ENCODE data around the gene TRERF1. TPM values are rescaled to one million over a fixed set of nuclear protein-coding genes. Genes with fewer than 3 reads are reported as not detected.

The TRERF1 gene
- total and polyA plus RNA-seq, 2 of the 8 experiments (the other 6 are each of a cell fraction or from before 2014, with no cell fraction given) = 10.8 to 21.5 TPM

DNA sequence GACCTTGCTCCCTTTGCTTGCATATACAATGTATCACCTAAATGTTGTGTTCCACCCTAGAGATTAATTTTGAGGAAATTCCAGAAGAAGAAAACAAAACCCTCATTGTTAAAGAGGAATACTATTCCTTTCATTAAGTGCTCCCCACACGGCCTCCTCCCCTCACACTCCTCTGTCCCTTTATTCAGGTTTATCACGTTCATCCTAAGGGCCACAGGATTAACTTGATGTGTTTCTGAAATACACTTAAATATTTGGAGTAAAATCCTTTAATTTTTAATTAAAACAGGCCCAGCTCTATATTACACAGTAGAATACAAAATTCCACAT is 144.6 kb downstream of the TRERF1 start:
- Histone ChIP-seq H3K27me3 (replicated peaks in 1 of 4; ENCODE audit: control insufficient read depth in 3 of 4, extremely low read depth in 1 of 4, insufficient read depth in 3 of 4, low read length in 3 of 4) (no peaks in the 10 kb centered on the region), H4K20me1 (replicated peaks in 1 of 2; ENCODE audit: control insufficient read depth in 1 of 2, insufficient read depth in 2 of 2, low read length in 2 of 2) (peaks cover 6% of the 10 kb centered on the region in 2 experiments), H3K23ac (ENCODE audit: insufficient read length) (no peak overlapping the region), H4K5ac (ENCODE audit: insufficient read length, low read depth, low read length) (no peak overlapping the region), H2AK5ac (ENCODE audit: low read depth, low read length) (no peak overlapping the region), H3K4me2 (ENCODE audit: insufficient read depth in 1 of 2, low read depth in 2 of 2, low read length in 2 of 2) (no peak overlapping the region), H3K79me1 (ENCODE audit: low read depth, low read length) (peaks cover 4% of the 10 kb centered on the region; the same call in 1 of the 2 replicates), H3K9me3 (ENCODE audit: insufficient read depth in 2 of 2, low read depth in 1 of 2, low read length in 1 of 2) (no peaks in the 10 kb centered on the region), H3K56ac (replicated peaks; ENCODE audit: insufficient read length, low read depth, low read length) (no peak overlapping the region), H3K18ac (ENCODE audit: extremely low read depth, low read length) (no peak overlapping the region), H3K23me2 (ENCODE audit: low read depth, low read length) (no peaks in the 10 kb centered on the region), H4K91ac (replicated peaks; ENCODE audit: insufficient read length, low read length) (no peak overlapping the region), H3K4me1 (replicated peaks in 1 of 4; ENCODE audit: control insufficient read depth in 3 of 4, insufficient read depth in 4 of 4, low read length in 3 of 4) (peaks cover 0 to 11% (median 5%) of the 10 kb centered on the region in 4 experiments; a peak in 4 of 7 replicates), H3K4me3 (ENCODE audit: extremely low read depth in 1 of 4, insufficient read depth in 2 of 4, low read depth in 3 of 4, low read length in 4 of 4) (no peak overlapping the region), H3K27ac (ENCODE audit: low read depth, low read length) (no peak overlapping the region), H3K79me2 (ENCODE audit: control insufficient read depth in 1 of 2, insufficient read depth in 2 of 2, low read length in 2 of 2) (peaks cover 6 to 57% of the 10 kb centered on the region in 2 experiments), H3K4ac (replicated peaks; ENCODE audit: insufficient read length, low read depth, low read length) (no peak overlapping the region), H3K36me3 (ENCODE audit: control insufficient read depth in 2 of 4, insufficient read depth in 4 of 4, low read length in 3 of 4) (no peaks in the 10 kb centered on the region), H4K8ac (ENCODE audit: extremely low read depth, insufficient read depth, low read length) (no peak overlapping the region), H2BK15ac (ENCODE audit: low read length) (no peak overlapping the region), H2AFZ (ENCODE audit: low read length) (no peak overlapping the region), H2BK120ac (replicated peaks; ENCODE audit: low read depth, low read length) (no peak overlapping the region), H3K14ac (ENCODE audit: insufficient read length) (no peak overlapping the region), H2BK12ac (ENCODE audit: low read depth, low read length) (no peak overlapping the region), H2BK20ac (ENCODE audit: low read length) (no peak overlapping the region), H2BK5ac (ENCODE audit: low read depth, low read length) (no peak overlapping the region), H3K9ac (replicated peaks in 1 of 4; ENCODE audit: extremely low read depth in 1 of 4, low read depth in 3 of 4, low read length in 3 of 4) (no peak overlapping the region)
- DNase-seq (ENCODE audit: low read depth in 1 of 2, low spot score in 2 of 2) (no peak), FAIRE-seq (no peak)
- CTCF ChIA-PET (ENCODE audit: partially characterized antibody) = interaction anchor here (1.1 to 4.4 kb wide), 5 partner anchors 9 to 240 kb away, joined by 3 to 39 read pairs (median 11); no protein-coding TSS in a partner anchor
- 83% methylated on average over 2 of the region's 2 CpGs; no CpG with 5 or more reads in 1 of the 2 experiments for WGBS, 2 experiments (ENCODE audit: extremely low coverage in 1 of 2, insufficient coverage in 1 of 2, insufficient read length in 1 of 2, insufficient replicate concordance in 2 of 2, low coverage in 1 of 2, low lambda C conversion rate in 2 of 2, missing lambda C conversion rate in 1 of 2)
- POLR2A ChIA-PET (ENCODE audit: partially characterized antibody) = interaction anchor here (1.0 kb wide), 1 partner anchor 240 kb away, joined by 3 read pairs; no protein-coding TSS in a partner anchor
- TF ChIP-seq SP2 (IDR thresholded peaks at IDR 0.05; ENCODE audit: low read length) = no peak
- TF ChIP-seq, protein P1, sequence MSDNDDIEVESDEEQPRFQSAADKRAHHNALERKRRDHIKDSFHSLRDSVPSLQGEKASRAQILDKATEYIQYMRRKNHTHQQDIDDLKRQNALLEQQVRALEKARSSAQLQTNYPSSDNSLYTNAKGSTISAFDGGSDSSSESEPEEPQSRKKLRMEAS (IDR thresholded peaks at IDR 0.05) = no peak
- no peak for TF ChIP-seq ATF2 (IDR thresholded peaks at IDR 0.05; ENCODE audit: low read length)
- no peak for TF ChIP-seq GTF2F1 (IDR thresholded peaks at IDR 0.05; ENCODE audit: borderline replicate concordance, low read depth, low read length)
- TF ChIP-seq CTCF (IDR thresholded peaks at IDR 0.05; ENCODE audit: control extremely low read depth in 1 of 3, insufficient read depth in 1 of 3, low read depth in 1 of 3, low read length in 3 of 3) = no peak
- TF ChIP-seq POU5F1 (IDR thresholded peaks at IDR 0.05; ENCODE audit: low read depth, low read length) = no peak
- TF ChIP-seq BRCA1 (IDR thresholded peaks at IDR 0.05; ENCODE audit: low read depth, low read length) = no peak
- TF ChIP-seq SRF (IDR thresholded peaks at IDR 0.05; ENCODE audit: low read depth, low read length) = no peak
- no peak for TF ChIP-seq SUZ12 (IDR thresholded peaks at IDR 0.05; ENCODE audit: low read length)
- TF ChIP-seq ASH2L (IDR thresholded peaks at IDR 0.05; ENCODE audit: low read length) = no peak

Measured in H1 (cell line).